ENCODE measurements around the gene C19orf33. TPM values are rescaled to one million over a fixed set of nuclear protein-coding genes. Genes with fewer than 3 reads are reported as not detected.

C19orf33 gene
- total and polyA plus RNA-seq, 9 of the 15 experiments (the other 6 are each of a cell fraction or from before 2014, with no cell fraction given) = 3.2 TPM; not detected in 8

GRCh38 chr19:38281811-38282566 is 22.1 kb upstream of the C19orf33 start:
- intact Hi-C loops (cut with micrococcal nuclease) = no loop called here
- no peaks in the 10 kb centered on the region for H4K20me1 ChIP-seq (replicated peaks; ENCODE audit: control insufficient read depth, insufficient read depth, low read length)
- ATAC-seq (0 out of 3 replicates have a peak, but pooled peaks have one; percentile 37), FAIRE-seq (no peak), DNase-seq (ENCODE audit: extremely low read depth in 1 of 4, low spot score in 3 of 4) (peak in 1 of 4 experiments; percentile 23)
- H3K36me3 ChIP-seq (ENCODE audit: control insufficient read depth, insufficient read depth, low read length) = no peaks in the 10 kb centered on the region
- in situ Hi-C loops (cut with MboI) = no loop called here
- POLR2A ChIA-PET = interaction anchor here (0.8 to 1.8 kb wide), 7 partner anchors 9 to 128 kb away, joined by 3 to 5 read pairs (median 3); partner anchors contain the start of gene C19orf33
- CTCF ChIA-PET (ENCODE audit: low intra/inter-chr PET ratio) = no interaction called here
- peaks cover 7 to 10% of the 10 kb centered on the region in 2 experiments; a peak in 3 of 5 replicates for H3K4me1 ChIP-seq (replicated peaks in 1 of 2; ENCODE audit: control insufficient read depth in 2 of 2, insufficient read depth in 2 of 2, low read length in 2 of 2)
- H3K9ac ChIP-seq (ENCODE audit: insufficient read depth in 1 of 2, low read depth in 2 of 2, low read length in 2 of 2) = no peak overlapping the region
- H3K4me3 ChIP-seq = no peak overlapping the region
- no peak overlapping the region for H3K4me2 ChIP-seq (ENCODE audit: insufficient read depth, low read length)
- H3K27me3 ChIP-seq (ENCODE audit: control insufficient read depth in 2 of 2, insufficient read depth in 2 of 2, low read length in 2 of 2) = no peaks in the 10 kb centered on the region
- 38% methylated on average over 7 of the region's 7 CpGs for WGBS (ENCODE audit: insufficient coverage, low coverage, missing lambda C conversion rate)
- H3K79me2 ChIP-seq (ENCODE audit: control insufficient read depth, insufficient read depth, low read length) = no peaks in the 10 kb centered on the region
- no TSS peak for BruUV-seq (replicated peaks)
- H3K27ac ChIP-seq (ENCODE audit: extremely low read depth, low read depth, low read length) = no peak overlapping the region
- H3K9me1 ChIP-seq (ENCODE audit: control insufficient read depth, insufficient read depth, low read length) = no peaks in the 10 kb centered on the region
- no peaks in the 10 kb centered on the region for H3K9me3 ChIP-seq (replicated peaks; ENCODE audit: control insufficient read depth, insufficient read depth, low read depth, low read length)
- H2AFZ ChIP-seq (ENCODE audit: low read depth, low read length) = peak overlapping the region; percentile 60
- peak; percentile 11; the same call in 1 of the 2 replicates for TF ChIP-seq FOXM1 (IDR thresholded peaks at IDR 0.05; ENCODE audit: low read depth)
- TF ChIP-seq FOXM1 (CRISPR knock-in tag; IDR thresholded peaks at IDR 0.05; ENCODE audit: low read depth) = no peak
- TF ChIP-seq JUND (IDR thresholded peaks at IDR 0.05; ENCODE audit: borderline replicate concordance, low read depth, low read length) = no peak
- no peak for TF ChIP-seq JUND (tag; IDR thresholded peaks at IDR 0.05; ENCODE audit: borderline replicate concordance, low read depth, low read length)
- TF ChIP-seq SMC3 (conservative IDR thresholded peaks at IDR 0.05; ENCODE audit: insufficient read depth, low read depth, low read length) = no peak
- TF ChIP-seq BCL6 (CRISPR knock-in tag; IDR thresholded peaks at IDR 0.05) = no peak
- no peak for TF ChIP-seq NR4A1 (CRISPR knock-in tag; IDR thresholded peaks at IDR 0.05)
- TF ChIP-seq NR4A1 (tag; IDR thresholded peaks at IDR 0.05) = no peak
- no peak for TF ChIP-seq RBM17 (IDR thresholded peaks at IDR 0.05; ENCODE audit: borderline replicate concordance, low read depth, low read length)
- no peak for TF ChIP-seq TEAD2 (tag; IDR thresholded peaks at IDR 0.05)
- TF ChIP-seq ZNF184 (CRISPR knock-in tag; IDR thresholded peaks at IDR 0.05) = no peak
- TF ChIP-seq HDAC1 (IDR thresholded peaks at IDR 0.05) = no peak
- no peak for TF ChIP-seq TCF7L2 (IDR thresholded peaks at IDR 0.05; ENCODE audit: low read depth, low read length)
- peak; percentile 70 to 97 for TF ChIP-seq SRF (CRISPR knock-in tag; IDR thresholded peaks at IDR 0.05)
- no peak for TF ChIP-seq BRF2 (IDR thresholded peaks at IDR 0.05; ENCODE audit: borderline replicate concordance, insufficient read depth, insufficient read length)
- TF ChIP-seq TCFL5 (CRISPR knock-in tag; conservative IDR thresholded peaks at IDR 0.05) = no peak
- TF ChIP-seq BRD4 (IDR thresholded peaks at IDR 0.05) = no peak
- TF ChIP-seq, protein P1, sequence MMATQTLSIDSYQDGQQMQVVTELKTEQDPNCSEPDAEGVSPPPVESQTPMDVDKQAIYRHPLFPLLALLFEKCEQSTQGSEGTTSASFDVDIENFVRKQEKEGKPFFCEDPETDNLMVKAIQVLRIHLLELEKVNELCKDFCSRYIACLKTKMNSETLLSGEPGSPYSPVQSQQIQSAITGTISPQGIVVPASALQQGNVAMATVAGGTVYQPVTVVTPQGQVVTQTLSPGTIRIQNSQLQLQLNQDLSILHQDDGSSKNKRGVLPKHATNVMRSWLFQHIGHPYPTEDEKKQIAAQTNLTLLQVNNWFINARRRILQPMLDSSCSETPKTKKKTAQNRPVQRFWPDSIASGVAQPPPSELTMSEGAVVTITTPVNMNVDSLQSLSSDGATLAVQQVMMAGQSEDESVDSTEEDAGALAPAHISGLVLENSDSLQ (IDR thresholded peaks at IDR 0.05) = peak; percentile 28; the same call in 1 of the 2 replicates
- TF ChIP-seq DPF2 (IDR thresholded peaks at IDR 0.05) = no peak
- no peak for TF ChIP-seq FOXA1 (IDR thresholded peaks at IDR 0.05; ENCODE audit: borderline replicate concordance)
- TF ChIP-seq NFIX (CRISPR knock-in tag; IDR thresholded peaks at IDR 0.05; ENCODE audit: low read depth) = no peak

Data from K562 (cell line).